Effector memory CD8-positive, alpha-beta T cell (primary cell): ENCODE measurements around the gene PLAAT4.
"Not testable (repeated sequence)": the region's sequence is repeated elsewhere in the genome, so short reads cannot be mapped to it uniquely, and the experiment has no call there.

ENCODE experiments used
- ATAC-seq: fragments of 150-1000 bp; cut with Tn5 transposase; replicated peaks from 2 replicates; pipeline ENCODE4 v1.10.0; 2021; ENCODE audit warnings: mild to moderate bottlenecking, moderate library complexity
- DNase-seq, 3 experiments: peaks; one replicate each; pipeline ENCODE4 v3.0.0; 2021
- H3K27ac Mint-ChIP-seq, 2 donors: one replicate each; pipeline ENCODE4 v1.8.0; 2022; ENCODE audit warnings: mild to moderate bottlenecking in 2 of 2, mixed read lengths in 2 of 2, moderate library complexity in 2 of 2
- H3K27me3 Mint-ChIP-seq, 2 donors: one replicate each; pipeline ENCODE4 v1.8.0; 2022; ENCODE audit warnings: mixed read lengths in 2 of 2
- H3K36me3 Mint-ChIP-seq: one replicate; pipeline ENCODE4 v1.8.0; 2022; ENCODE audit warnings: mild to moderate bottlenecking, moderate library complexity, mixed read lengths; ENCODE audit not compliant: insufficient read depth
- H3K4me1 Mint-ChIP-seq, 2 donors: one replicate each; pipeline ENCODE4 v1.8.0; 2022; ENCODE audit warnings: low read depth in 2 of 2, mixed read lengths in 2 of 2
- H3K4me3 Mint-ChIP-seq, 2 donors: one replicate each; pipeline ENCODE4 v1.8.0; 2022; ENCODE audit warnings: mild to moderate bottlenecking in 2 of 2, mixed read lengths in 2 of 2, moderate library complexity in 2 of 2
- H3K9me3 Mint-ChIP-seq, 2 donors: one replicate each; pipeline ENCODE4 v1.8.0; 2022; ENCODE audit warnings: mixed read lengths in 2 of 2

The PLAAT4 gene

GRCh38 chr11:63518548-63518947, 18.1 kb upstream of the PLAAT4 start:
- H3K4me1 Mint-ChIP-seq = peaks cover 12 to 25% of the 10 kb centered on the region in 2 donors
- peaks cover 2% of the 10 kb centered on the region for H3K36me3 Mint-ChIP-seq
- ATAC-seq (peak; percentile 90), DNase-seq (no peak)
- no peaks in the 10 kb centered on the region for H3K27me3 Mint-ChIP-seq
- H3K27ac Mint-ChIP-seq = peak overlapping the region; percentile 90 to 96
- peak overlapping the region; percentile 23 to 44 for H3K4me3 Mint-ChIP-seq
- no peaks in the 10 kb centered on the region for H3K9me3 Mint-ChIP-seq

DNA sequence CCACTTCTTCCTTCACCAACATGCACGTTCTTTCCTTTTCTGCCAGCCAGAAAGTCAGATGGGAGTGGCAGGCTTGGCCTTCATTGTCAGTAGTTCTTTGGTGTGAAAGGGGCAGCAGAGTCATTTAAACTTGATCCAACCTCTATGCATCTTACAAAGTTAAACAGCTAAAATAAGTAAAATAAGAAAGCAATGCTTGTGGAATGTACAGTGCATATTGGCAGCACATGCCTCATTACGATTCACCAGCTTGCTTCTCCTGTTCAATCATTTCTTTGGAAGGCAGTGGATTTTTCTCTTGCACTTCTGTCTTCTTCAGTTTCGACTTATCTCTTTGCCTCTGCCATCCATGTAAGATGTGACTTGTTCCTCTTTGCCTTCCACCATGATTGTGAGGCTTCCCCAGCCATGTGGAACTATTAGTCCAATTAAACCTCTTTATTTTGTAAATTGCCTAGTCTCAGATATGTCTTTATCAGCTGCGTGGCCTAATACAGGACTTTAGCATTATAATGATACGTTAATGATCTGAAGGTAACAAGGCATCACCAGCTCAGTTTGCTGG, 15.9 kb upstream of the PLAAT4 start:
- no peaks in the 10 kb centered on the region for H3K27me3 Mint-ChIP-seq
- H3K36me3 Mint-ChIP-seq = peaks cover 2% of the 10 kb centered on the region
- H3K4me3 Mint-ChIP-seq = no peak overlapping the region
- peak overlapping the region in 1 of 2 donors; percentile 96 for H3K27ac Mint-ChIP-seq
- H3K9me3 Mint-ChIP-seq = no peaks in the 10 kb centered on the region
- no peak for ATAC-seq
- no peak for DNase-seq
- H3K4me1 Mint-ChIP-seq = peaks cover 12 to 27% of the 10 kb centered on the region in 2 donors

- H3K36me3 Mint-ChIP-seq = peaks cover 2% of the 10 kb centered on the region
- no peak for ATAC-seq
Observed at GRCh38 chr11:63521896-63522295, 14.7 kb upstream of the PLAAT4 start.

GRCh38 chr11:63523151-63523550, 13.5 kb upstream of the PLAAT4 start:
- Mint-ChIP-seq H3K27me3 (no peaks in the 10 kb centered on the region), H3K4me1 (peaks cover 9 to 24% of the 10 kb centered on the region in 2 donors), H3K9me3 (no peaks in the 10 kb centered on the region), H3K4me3 (no peak overlapping the region), H3K36me3 (peaks cover 2% of the 10 kb centered on the region), H3K27ac (no peak overlapping the region)
- DNase-seq (no peak), ATAC-seq (no peak)

More at GRCh38 chr11:63521896-63522295, 14.7 kb upstream of the PLAAT4 start:
- peaks cover 12 to 27% of the 10 kb centered on the region in 2 donors for H3K4me1 Mint-ChIP-seq
- H3K4me3 Mint-ChIP-seq = no peak overlapping the region
- DNase-seq = no peak
- no peak overlapping the region for H3K27ac Mint-ChIP-seq
- H3K27me3 Mint-ChIP-seq = no peaks in the 10 kb centered on the region
- H3K9me3 Mint-ChIP-seq = no peaks in the 10 kb centered on the region

GRCh38 chr11:63527667-63528066, 8.9 kb upstream of the PLAAT4 start:
- DNase-seq (no peak), ATAC-seq (no peak)
- peaks cover 25 to 39% of the 10 kb centered on the region in 2 donors for H3K4me1 Mint-ChIP-seq
- H3K9me3 Mint-ChIP-seq = no peaks in the 10 kb centered on the region
- peaks cover 2% of the 10 kb centered on the region for H3K36me3 Mint-ChIP-seq
- H3K27me3 Mint-ChIP-seq = no peaks in the 10 kb centered on the region
- H3K27ac Mint-ChIP-seq = peak overlapping the region in 1 of 2 donors; percentile 77
- no peak overlapping the region for H3K4me3 Mint-ChIP-seq

DNA sequence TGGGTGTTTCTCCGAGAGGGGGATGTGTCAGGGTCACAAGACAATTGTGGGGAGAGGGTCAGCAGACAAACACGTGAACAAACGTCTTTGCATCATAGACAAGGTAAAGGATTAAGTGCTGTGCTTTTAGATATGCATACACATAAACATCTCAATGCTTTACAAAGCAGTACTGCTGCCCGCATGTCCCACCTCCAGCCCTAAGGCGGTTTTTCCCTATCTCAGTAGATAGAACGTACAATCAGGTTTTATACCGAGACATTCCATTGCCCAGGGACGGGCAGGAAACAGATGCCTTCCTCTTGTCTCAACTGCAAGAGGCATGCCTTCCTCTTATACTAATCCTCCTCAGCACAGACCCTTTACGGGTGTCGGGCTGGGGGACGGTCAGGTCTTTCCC, 8.5 kb upstream of the PLAAT4 start:
- H3K36me3 Mint-ChIP-seq, H3K9me3 Mint-ChIP-seq, H3K4me3 Mint-ChIP-seq, DNase-seq, ATAC-seq, H3K27me3 Mint-ChIP-seq: not testable (repeated sequence)
- H3K27ac Mint-ChIP-seq = peak overlapping the region in 1 of 2 donors; percentile 77
- H3K4me1 Mint-ChIP-seq = peaks cover 29 to 37% of the 10 kb centered on the region in 2 donors

GRCh38 chr11:63528729-63529278, 7.8 kb upstream of the PLAAT4 start:
- not testable (repeated sequence) for H3K36me3 Mint-ChIP-seq, ATAC-seq, DNase-seq, H3K9me3 Mint-ChIP-seq, H3K27me3 Mint-ChIP-seq, H3K4me3 Mint-ChIP-seq
- Mint-ChIP-seq H3K27ac (peak overlapping the region; percentile 76 to 81), H3K4me1 (peaks cover 36 to 38% of the 10 kb centered on the region in 2 donors)

DNA sequence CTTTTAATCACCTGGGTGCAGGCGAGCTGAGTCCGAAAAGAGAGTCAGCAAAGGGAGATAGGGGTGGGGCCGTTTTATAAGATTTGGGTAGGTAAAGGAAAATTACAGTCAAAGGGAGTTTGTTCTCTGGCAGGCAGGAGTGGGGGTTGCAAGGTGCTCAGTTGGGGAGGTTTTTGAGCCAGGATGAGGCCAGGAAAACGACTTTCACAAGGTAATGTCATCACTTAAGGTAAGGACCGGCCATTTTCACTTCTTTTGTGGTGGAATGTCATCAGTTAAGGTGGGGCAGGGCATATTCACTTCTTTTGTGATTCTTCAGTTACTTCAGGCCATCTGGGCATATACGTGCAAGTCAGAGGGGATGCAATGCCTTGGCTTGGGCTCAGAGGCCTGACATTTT, 7.2 kb upstream of the PLAAT4 start:
- H3K9me3 Mint-ChIP-seq, H3K36me3 Mint-ChIP-seq, DNase-seq, ATAC-seq, H3K27me3 Mint-ChIP-seq: not testable (repeated sequence)
- H3K27ac Mint-ChIP-seq = peak overlapping the region; percentile 76 to 81
- peak overlapping the region in 1 of 2 donors; percentile 44 for H3K4me3 Mint-ChIP-seq
- peaks cover 42 to 44% of the 10 kb centered on the region in 2 donors for H3K4me1 Mint-ChIP-seq

- H3K27ac Mint-ChIP-seq = peak overlapping the region; percentile 52 to 76
- ATAC-seq (no peak), DNase-seq (no peak)
- no peaks in the 10 kb centered on the region for H3K36me3 Mint-ChIP-seq
- no peaks in the 10 kb centered on the region for H3K9me3 Mint-ChIP-seq
- no peaks in the 10 kb centered on the region for H3K27me3 Mint-ChIP-seq
- H3K4me3 Mint-ChIP-seq = peak overlapping the region; percentile 22 to 44
- H3K4me1 Mint-ChIP-seq = peaks cover 46 to 47% of the 10 kb centered on the region in 2 donors
Observed at GRCh38 chr11:63530021-63530420, 6.6 kb upstream of the PLAAT4 start.

DNA sequence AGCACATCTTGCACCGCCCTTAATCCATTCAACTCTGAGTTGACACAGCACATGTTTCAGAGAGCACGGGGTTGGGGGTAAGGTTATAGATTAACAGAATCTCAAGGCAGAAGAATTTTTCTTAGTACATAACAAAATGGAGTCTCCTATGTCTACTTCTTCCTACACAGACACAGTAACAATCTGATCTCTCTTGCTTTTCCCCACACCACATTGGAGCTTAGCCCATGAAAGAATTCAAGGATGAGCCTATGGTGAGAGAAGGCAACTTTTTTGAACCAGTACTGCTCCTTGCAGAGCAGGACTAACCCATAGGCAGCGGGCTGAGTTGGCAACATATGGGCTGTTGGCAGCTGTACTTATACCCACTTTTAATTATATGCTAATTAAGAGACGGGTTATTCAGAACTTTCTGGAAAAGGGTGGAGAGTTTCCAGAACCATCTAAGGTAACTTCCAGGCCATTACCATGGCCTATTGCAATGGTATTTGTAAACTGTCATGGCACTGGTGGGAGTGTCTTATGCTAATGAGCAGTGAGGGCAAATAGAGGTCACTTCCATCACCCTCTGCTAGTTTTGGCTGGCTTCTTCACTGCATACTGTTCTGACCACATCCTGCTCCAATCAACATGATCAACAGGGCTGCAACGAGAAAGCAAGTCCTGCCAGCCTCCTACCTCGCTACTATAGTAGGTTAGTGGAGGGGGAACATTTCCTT, 5.4 kb upstream of the PLAAT4 start:
- ATAC-seq = peak; percentile 90
- DNase-seq = peak; percentile 70 to 71 (median 70)
- peaks cover 11% of the 10 kb centered on the region for H3K36me3 Mint-ChIP-seq
- H3K4me3 Mint-ChIP-seq = peak overlapping the region; percentile 51 to 66
- peaks cover 57 to 59% of the 10 kb centered on the region in 2 donors for H3K4me1 Mint-ChIP-seq
- not testable (repeated sequence) for H3K27me3 Mint-ChIP-seq, H3K9me3 Mint-ChIP-seq
- H3K27ac Mint-ChIP-seq = peak overlapping the region; percentile 98 to 99

DNA sequence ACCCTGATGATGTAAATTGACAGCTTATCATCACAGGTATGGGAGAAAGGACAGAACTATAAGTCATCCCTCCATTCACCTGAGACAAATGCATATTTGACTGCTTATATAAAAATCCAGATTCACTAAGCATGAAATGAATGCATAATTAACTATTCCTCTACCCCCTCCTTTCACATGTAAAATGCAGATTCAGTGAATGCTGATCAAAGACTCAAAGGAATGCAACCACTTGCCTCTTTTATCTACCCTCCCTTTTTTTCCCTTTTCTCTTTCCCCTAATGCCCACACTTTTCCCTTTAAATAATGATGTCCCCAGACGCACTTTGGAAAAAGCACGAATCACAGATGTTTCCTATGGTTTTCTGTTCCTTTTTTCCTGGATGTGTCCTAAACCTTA, 4.5 kb upstream of the PLAAT4 start:
- H3K36me3 Mint-ChIP-seq = peaks cover 20% of the 10 kb centered on the region
- H3K4me1 Mint-ChIP-seq = peaks cover 58 to 64% of the 10 kb centered on the region in 2 donors
- no peak for DNase-seq
- no peak for ATAC-seq
- H3K27me3 Mint-ChIP-seq = no peaks in the 10 kb centered on the region
- peak overlapping the region; percentile 51 to 66 for H3K4me3 Mint-ChIP-seq
- peak overlapping the region; percentile 98 to 99 for H3K27ac Mint-ChIP-seq
- no peaks in the 10 kb centered on the region for H3K9me3 Mint-ChIP-seq

GRCh38 chr11:63532799-63533475, 3.7 kb upstream of the PLAAT4 start:
- Mint-ChIP-seq H3K36me3 (peaks cover 28% of the 10 kb centered on the region), H3K27me3 (no peaks in the 10 kb centered on the region), H3K4me3 (peak overlapping the region; percentile 71 to 95), H3K9me3 (no peaks in the 10 kb centered on the region), H3K27ac (peak overlapping the region; percentile 98 to 99), H3K4me1 (peaks cover 66 to 68% of the 10 kb centered on the region in 2 donors)
- ATAC-seq (no peak), DNase-seq (no peak)

GRCh38 chr11:63534076-63534475, 2.5 kb upstream of the PLAAT4 start:
- peaks cover 39% of the 10 kb centered on the region for H3K36me3 Mint-ChIP-seq
- DNase-seq = no peak
- peaks cover 74 to 76% of the 10 kb centered on the region in 2 donors for H3K4me1 Mint-ChIP-seq
- H3K27me3 Mint-ChIP-seq = no peaks in the 10 kb centered on the region
- peak overlapping the region; percentile 71 to 95 for H3K4me3 Mint-ChIP-seq
- H3K9me3 Mint-ChIP-seq = no peaks in the 10 kb centered on the region
- ATAC-seq = no peak
- H3K27ac Mint-ChIP-seq = peak overlapping the region; percentile 98 to 99
